NCI-H1048 (cell line): ENCODE measurements around the gene OSBPL10.
"Not testable (repeated sequence)": the region's sequence is repeated elsewhere in the genome, so short reads cannot be mapped to it uniquely, and the experiment has no call there.

Source experiments
- DNase-seq: peaks from one replicate; lab custom pipeline; 2025; lab: John Stamatoyannopoulos, UW

The OSBPL10 gene

GRCh38 chr3:31992995-31993394, 11.9 kb upstream of the OSBPL10 start:
- not testable (repeated sequence) for DNase-seq

- DNase-seq = no peak
Observed at GRCh38 chr3:31988271-31988670, 7.2 kb upstream of the OSBPL10 start.

- DNase-seq = no peak
Observed at GRCh38 chr3:31985831-31986230, 4.8 kb upstream of the OSBPL10 start.

- no peak for DNase-seq
Observed at GRCh38 chr3:31984321-31984720, 3.3 kb upstream of the OSBPL10 start.

- DNase-seq = no peak
Observed at GRCh38 chr3:31980530-31981205, 394 bp downstream of the OSBPL10 start.

- DNase-seq = no peak
Observed at GRCh38 chr3:31979001-31979697, 1.9 kb downstream of the OSBPL10 start.

- no peak for DNase-seq
Observed at GRCh38 chr3:31978553-31978952, 2.5 kb downstream of the OSBPL10 start.

- no peak for DNase-seq
Observed at GRCh38 chr3:31977736-31978135, 3.3 kb downstream of the OSBPL10 start.

- DNase-seq = no peak
Observed at GRCh38 chr3:31976302-31976701, 4.8 kb downstream of the OSBPL10 start.

GRCh38 chr3:31974964-31975363, 6.1 kb downstream of the OSBPL10 start:
- DNase-seq = no peak

- DNase-seq = no peak
Observed at GRCh38 chr3:31974471-31974870, 6.6 kb downstream of the OSBPL10 start.

- DNase-seq = no peak
Observed at GRCh38 chr3:31973837-31974236, 7.2 kb downstream of the OSBPL10 start.

GRCh38 chr3:31973081-31973480, 8.0 kb downstream of the OSBPL10 start:
- no peak for DNase-seq

- no peak for DNase-seq
Observed at GRCh38 chr3:31971607-31972006, 9.5 kb downstream of the OSBPL10 start.

GRCh38 chr3:31968927-31969418, 12.1 kb downstream of the OSBPL10 start:
- no peak for DNase-seq

GRCh38 chr3:31968369-31968926, 12.6 kb downstream of the OSBPL10 start:
- no peak for DNase-seq

- DNase-seq = no peak
Observed at GRCh38 chr3:31967592-31967991, 13.5 kb downstream of the OSBPL10 start.

GRCh38 chr3:31966978-31967591, 14.0 kb downstream of the OSBPL10 start:
- DNase-seq = no peak

- no peak for DNase-seq
Observed at GRCh38 chr3:31962801-31963205, 18.3 kb downstream of the OSBPL10 start.

GRCh38 chr3:31960793-31961431, 20.1 kb downstream of the OSBPL10 start:
- DNase-seq = no peak

- no peak for DNase-seq
Observed at GRCh38 chr3:31959951-31960792, 20.9 kb downstream of the OSBPL10 start.
